ENCODE data around the gene OSBPL10.

The OSBPL10 gene

DNA sequence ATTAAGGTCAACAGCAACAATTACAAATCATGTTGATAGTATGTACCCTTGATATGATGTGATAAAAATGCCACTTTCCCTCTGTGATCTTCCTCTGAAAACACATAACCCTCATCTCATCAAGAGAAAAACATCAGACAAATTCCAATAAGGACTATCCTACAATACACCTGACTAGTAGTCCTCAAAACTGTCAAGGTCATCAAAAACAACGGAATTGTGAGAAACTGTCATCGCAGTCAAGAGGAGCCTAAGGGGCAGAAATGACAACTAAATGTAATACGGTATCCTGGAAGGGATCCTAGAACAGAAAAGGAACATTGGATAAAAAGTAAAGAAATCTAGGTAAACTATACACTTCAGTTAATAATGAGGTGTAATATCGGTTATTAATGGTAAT lies 59.2 kb downstream of the OSBPL10 start:
- DNase-seq (ENCODE audit: low read depth) = no peak

DNA sequence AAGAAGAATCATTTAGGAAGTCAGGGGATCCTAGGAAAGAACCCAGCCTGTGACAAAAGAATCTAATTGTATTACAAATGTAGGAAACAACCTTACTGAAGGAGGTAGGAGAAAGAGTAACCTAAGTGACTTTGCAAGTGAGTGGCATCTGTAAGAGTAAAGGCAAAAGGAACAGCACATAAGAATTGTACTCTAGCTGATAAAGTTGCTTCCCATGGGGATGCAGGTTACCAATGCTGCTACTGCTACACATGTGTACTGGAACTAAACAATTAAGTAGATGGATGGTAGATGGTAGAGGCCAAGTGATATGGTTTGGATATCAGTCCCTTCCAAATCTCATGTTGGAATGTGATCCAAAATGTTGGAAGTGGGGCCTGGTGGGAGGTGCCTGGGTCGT lies 60.8 kb downstream of the OSBPL10 start:
- no peak for DNase-seq (ENCODE audit: low read depth)

DNA sequence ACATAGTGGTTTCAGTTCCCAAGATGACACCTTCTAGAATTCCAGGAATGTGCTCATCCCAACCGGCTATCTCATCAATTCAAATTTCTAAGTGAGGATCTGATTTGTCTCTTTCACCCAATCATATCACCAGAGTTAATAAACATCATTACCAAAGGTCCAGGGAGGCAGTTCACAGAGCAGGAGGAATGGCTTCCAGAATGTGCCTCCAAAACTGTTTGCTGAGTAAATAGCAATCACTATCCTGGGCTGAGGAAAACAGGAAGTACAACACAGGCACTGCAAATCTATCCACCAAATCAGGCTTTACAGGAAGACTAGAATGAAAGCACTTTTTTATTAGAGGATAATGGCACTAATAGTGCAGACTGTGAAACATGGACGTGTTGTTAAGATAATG lies 61.5 kb downstream of the OSBPL10 start:
- no peak for DNase-seq (ENCODE audit: low read depth)

DNA sequence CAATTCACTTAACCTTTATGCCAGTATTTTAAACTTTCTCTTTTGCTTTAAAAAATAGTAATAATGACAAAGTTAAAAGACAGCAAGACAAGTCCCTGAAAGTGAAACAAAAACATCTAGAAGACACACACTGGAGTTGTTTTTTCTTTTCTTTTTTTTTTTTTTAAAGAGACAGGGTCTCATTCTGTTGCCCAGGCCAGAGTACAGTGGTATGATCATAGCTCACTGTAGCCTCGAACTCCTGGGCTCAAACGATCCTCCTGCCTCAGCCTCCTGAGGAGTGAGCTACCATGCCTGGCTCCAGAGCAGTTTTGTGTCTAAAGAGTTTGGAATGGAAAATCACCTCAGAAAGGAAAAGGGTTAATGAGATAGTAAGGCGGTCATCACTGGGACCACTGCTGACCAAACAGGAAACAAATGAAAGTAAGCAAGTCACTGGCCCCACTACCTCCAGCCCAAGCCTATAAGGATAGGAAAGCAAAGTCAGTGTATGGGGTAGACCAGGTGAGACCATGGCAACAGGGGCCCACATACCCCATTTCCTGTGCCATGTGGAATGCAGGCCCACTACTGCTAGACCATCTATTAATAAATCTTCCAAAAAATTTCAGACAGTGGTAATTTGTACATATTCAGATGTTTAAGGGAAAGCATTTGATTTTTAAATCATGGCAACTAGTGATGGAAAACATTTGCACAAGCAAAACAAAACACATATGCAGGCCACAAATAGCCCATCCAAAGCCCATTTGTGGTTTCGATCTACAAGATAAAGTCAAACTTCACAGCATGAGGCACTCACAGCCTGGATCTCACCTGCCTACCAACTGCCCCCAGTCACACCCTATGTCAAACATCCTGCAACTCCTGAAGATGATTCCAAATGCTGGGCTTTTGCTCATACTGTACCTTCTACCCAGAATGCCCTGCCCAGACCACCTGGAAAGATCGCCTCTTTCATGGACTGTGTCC lies 62.6 kb downstream of the OSBPL10 start:
- no peak for DNase-seq (ENCODE audit: low read depth)

DNA sequence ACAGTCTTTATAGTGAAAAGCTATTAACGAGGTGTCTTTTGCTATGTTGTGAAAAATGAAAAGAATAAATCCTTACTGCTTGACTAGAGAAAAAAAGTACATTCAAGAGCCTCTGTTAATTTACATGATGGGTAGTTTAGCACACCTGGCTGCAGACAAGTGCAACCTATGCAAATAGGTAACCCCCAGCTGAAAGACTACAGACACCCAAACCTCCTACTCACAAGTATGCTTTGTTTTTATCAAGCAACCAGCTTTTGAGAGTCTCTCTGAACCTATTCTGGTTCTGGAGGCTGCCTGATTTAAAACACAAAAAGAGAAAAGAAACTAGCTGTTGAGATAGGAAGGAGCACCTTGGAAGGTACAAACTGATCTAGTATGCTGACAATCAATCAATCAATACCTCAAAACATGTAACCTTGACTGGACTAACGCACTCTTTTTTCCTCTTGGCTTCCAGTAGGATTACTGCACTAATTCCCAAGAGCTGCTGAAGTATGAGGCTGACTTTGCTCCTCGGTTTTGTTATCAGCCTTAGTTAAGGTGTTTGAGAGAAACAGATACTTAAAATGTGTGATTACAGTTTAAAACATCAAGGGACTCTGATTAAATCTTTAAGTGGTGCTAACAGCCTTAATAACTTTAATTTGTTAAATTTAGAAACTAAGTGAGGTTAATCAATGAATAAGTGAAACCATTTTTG lies 63.6 kb downstream of the OSBPL10 start:
- DNase-seq (ENCODE audit: low read depth) = no peak

DNA sequence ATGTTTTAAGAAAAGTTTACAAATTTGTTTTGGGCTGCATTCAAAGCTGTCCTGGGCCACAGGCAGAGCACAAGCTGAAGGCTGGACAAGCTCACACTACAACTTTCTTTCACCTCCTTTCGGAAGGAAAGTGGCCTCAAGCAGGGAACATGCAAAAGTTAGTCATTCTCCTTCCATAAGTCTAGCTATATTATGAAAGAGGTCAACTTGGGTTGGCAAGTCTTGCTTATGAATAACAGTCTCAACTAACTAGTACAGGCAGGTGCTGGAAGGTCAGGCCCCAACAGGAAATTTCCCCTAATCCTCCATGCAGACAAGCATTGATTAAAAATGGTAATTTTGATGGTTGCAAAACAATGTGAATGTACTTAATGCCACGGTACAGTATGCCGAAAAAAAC lies 69.4 kb downstream of the OSBPL10 start:
- DNase-seq (ENCODE audit: low read depth) = no peak

DNA sequence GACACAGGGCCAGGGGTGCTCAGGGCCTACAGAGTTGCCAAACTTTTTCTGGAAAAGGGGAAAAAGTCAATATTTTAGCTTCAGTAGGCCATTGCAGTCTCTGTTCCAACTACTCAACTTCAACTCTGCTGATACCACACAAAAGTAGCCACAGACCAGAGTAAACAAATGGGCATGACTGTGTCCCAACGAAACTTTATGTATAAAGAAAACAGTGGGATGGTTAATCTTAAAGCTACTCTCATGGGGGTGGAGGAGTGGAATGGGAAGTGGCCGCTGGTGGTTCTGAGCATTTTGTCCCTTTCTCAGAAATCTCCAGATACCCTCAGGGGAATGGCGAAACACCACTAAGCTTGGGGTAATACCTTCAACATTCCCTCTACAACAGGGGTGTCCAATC lies 69.9 kb downstream of the OSBPL10 start:
- DNase-seq (ENCODE audit: low read depth) = no peak

DNA sequence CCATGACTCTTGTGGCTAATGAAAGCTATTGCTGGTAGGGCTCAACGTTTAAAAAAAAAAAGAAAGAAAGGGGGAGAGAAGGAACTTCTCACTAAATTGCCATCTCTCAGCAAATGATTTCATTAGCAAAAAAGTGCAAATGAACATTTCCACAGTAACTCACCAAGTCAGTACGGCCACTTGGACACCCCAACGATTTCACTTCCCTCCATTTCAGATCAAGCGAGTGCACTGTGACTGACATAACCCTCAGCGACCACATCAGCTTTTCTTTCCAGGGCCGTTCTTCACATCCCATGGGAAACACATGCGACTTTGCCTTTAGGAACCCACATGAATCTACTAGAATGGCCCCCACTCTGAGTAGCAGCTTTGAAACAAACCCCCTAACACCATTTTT lies 71.6 kb downstream of the OSBPL10 start:
- DNase-seq (ENCODE audit: low read depth) = no peak

DNA sequence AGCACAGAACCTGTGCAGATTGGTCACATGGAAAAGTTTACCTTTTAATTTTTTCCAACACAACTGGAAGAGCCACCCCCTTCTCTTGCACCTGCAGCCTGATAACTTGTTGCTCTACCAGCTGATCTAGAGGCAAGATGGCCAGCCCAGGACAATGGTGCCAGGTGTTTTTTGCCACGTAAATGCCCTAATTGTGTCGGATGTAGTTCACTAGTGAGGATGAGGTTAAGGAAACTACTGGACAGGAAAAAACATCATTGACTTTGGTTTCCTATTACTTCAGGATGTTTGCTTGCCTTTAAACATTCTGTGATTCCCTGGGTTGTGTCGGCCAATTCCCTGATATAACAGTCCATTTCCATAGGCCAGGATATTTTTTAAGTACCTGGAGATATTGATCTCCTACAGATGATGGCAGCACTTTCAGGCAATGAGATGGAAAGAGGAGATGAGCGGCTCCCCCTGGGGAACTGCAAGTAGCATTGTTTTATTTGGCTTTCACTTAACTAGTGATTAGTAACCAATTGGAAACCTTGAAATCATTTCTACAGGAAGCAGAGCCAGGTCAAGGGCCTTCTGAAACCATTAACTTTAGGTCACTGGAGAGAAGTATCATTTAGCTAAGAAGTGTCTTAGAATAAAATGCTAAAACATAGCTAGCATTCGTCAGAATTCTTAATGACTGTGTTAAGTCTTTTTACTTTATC lies 72.5 kb downstream of the OSBPL10 start:
- DNase-seq (ENCODE audit: low read depth) = no peak

DNA sequence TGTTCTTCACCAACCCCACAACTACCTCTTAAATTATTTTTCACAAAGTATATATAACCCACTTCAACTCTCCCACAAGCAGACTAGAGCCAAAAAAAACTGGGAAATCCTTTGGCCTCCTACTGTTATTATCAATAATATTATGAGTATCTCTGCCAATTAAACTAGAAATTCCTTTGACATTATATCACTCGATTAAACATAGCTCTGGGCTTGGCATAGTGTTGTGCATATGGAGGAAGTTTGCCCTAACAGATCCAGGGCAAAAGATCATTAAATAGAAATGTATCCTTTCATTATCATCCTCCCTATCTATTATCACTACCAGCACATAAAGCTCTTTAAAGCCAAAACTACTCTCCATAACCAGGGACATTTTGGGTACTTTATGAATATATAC lies 74.9 kb downstream of the OSBPL10 start:
- no peak for DNase-seq (ENCODE audit: low read depth)

DNA sequence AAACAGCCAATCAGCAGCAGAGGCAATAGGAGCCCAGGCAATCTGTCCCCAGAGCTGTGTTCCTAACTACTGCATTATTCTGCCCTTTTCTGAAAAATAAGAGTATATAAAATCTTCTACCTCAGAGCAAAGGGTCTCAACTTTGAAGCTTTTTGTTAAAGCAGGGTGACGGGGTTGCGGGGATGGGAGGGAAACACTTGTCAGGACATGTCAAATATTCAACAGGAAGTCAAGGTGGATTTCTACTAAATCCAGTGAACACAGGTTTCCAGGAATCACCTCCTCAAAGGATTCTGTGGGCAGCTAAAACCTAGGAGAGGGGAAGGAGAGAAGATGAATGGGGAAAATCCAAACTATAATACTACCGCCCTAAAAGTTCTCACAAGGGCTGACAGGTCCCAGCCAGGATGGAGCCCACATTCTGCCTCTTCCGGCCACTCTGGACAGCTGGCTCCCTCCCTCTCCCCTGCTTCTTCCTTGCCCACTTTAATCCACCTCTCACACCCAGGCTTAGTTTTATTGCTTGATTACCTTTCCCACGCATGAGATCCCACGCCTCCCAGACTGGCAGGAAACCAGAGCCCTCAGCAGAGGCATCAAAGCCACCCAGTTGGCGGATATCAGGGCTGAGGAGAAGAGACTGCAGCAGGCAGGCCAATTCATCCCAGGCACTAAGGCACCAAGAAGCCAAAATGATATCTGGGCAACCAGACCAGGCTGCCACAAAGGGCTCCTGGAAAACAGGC lies 77.2 kb downstream of the OSBPL10 start:
- no peak for DNase-seq (ENCODE audit: low read depth)

DNA sequence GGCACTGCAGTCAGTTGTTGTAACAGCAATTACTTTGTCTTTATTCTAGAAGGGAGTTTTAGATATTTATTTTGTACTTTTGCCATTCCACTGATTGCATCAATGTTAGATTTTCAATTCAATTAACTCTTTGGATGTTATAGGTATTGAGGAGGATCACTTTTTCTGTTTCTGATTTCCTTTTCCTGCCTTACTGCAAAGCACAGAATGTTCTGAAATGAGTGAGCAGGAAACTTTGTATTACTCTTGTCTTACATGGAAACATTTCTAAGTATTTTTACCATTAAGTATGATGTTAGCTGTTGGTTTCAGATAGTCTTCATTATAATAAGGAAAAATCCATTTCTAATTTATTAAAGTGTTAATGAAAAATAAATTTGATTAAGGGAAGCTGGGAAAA lies 80.5 kb downstream of the OSBPL10 start:
- DNase-seq (ENCODE audit: low read depth) = no peak

DNA sequence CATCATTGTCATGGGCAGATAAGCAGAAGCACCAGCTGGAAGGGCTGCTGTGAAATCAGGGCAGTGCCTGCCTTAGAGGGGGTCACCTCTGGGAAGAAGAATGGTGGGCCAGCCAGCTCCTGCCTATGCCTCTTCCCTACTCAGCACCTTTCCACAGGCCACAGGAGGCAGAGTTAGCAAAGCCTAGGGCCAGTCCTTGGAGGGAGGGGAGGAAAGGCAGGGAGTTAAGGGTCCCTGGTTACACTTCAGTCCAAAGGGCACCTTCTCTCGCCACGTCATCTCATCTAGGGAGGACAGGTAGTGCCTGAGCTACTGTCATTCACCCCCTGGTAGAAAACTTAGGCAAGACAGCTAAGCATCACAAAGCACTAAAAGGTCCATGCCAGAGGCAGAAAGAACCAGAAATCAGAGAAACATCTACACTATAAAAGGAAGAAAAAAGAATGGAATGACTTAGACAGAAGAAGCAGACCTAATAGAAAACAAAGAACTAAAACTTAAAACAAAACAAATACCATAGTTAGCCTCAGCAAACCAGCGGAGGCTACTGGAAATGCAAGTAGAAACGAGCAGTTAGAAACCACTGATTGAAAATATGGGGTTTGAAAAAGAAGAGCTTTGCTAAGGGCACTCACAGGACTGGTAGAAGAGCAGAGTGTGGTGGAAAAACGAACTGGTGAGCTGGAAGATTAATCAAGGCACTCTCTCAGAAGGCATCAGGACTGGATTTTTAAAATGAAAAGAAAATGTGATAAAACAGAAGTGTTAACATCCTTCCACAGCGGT lies 84.2 kb downstream of the OSBPL10 start:
- DNase-seq (ENCODE audit: low read depth) = no peak

DNA sequence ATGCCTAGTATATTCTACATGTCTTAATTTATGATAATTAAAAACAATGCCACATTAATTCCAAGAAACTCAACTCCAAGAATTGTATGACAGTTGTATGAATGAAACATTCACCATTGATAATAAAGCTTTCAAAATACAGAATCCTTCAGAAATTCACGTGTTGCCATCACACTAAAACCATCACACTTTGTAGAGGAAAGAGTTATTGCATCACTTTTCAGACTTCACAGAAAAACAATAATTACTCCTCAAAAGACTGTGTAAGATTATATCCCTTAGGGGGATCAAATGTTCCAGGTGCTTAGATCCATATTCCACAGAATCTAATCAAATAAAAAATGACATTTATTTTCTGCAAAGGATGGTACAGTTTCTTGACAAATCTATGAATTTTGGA lies 85.0 kb downstream of the OSBPL10 start:
- no peak for DNase-seq (ENCODE audit: low read depth)

DNA sequence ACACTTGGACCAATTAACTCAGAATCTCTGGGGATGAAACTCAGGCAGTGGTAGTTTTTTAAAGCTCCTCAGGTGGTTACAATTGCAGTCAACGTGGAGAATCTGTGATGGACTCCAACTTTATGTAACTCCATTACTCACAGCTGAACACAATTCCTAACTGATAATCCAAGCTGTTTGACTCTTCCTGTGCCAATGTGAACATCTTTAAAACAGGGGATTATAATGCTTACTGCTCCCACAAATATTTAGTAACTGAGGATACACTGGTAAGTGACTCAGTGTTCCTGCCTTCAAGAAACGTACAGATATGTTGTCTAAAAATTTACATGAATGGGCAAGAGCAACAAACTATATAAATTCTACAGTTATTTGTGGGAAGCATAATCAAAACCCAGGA lies 85.6 kb downstream of the OSBPL10 start:
- DNase-seq (ENCODE audit: low read depth) = no peak

DNA sequence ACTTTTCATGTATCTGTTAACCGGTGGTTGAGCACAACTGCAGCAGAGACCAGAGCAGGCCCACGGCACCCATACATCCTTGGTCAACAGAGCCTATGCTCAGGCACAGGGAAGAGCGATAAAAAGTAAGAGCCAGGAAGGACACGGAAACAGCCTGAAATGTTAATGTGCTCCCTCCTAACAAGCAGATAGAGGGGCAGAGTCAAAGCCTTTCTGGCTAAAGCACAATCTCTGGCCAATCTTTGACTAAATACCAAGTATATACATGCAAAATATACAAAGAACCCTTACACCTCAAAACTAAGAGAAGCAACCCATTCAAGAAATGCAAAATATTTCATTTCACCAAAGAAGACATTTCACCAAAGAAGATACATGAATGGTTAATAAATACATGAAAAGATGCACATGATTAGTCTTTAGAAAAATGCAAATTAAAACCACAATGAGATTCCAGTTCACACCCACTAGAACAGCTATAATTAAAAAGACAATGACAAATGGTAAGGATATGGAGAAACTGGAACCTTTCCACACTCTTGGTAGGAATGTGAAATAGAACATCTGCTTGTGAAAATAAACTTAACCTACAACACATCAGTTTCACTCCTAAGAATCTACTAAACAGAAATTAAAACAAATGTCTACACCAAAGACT lies 88.0 kb downstream of the OSBPL10 start:
- DNase-seq (ENCODE audit: low read depth) = no peak

DNA sequence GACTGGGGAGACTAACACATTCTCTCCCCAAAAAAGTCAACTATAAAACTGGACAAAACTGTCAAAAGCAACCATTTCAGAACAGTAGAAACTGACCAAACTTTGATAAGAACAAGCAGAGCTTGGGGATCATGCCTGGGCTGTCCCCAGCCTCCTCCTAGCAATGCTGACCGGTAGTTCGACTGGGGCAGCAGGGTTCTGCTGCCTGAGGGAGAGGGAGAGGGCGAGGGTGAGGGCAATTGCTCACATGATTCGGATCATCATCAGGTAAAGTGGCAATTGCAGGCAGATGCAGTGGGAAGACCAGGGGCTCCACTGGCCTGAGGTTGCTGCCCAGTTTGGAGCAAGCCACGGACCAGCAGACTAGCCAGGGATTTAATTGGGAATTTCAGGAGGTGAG lies 88.6 kb downstream of the OSBPL10 start:
- no peak for DNase-seq (ENCODE audit: low read depth)

DNA sequence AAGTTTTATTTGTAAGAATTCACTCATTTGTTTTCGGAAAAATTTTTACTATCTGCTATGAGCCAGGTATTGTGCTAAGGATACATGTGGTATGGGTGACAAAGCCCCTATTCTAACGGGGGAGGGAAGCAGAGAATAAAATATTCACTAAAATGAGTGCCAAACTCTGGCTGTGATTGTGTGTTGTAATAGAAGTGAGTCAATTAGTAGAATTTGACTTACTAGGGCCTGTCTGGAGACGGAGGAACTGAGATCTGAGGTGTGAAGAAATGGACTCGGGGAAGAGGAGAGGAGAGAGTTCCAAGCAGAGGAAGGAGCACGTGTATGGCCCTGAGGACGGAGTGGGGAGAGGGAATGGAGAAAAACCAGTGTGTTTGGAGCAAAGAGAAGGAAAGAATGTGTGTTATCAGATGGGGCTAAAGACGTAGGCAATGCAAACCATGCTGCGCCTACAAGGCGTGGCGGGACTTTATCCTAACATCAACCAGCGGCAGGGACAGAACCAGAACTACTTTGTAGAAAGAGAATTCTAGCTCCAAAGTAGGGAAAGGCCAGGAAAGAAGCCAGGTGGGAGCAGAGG lies 89.1 kb downstream of the OSBPL10 start:
- no peak for DNase-seq (ENCODE audit: low read depth)

DNA sequence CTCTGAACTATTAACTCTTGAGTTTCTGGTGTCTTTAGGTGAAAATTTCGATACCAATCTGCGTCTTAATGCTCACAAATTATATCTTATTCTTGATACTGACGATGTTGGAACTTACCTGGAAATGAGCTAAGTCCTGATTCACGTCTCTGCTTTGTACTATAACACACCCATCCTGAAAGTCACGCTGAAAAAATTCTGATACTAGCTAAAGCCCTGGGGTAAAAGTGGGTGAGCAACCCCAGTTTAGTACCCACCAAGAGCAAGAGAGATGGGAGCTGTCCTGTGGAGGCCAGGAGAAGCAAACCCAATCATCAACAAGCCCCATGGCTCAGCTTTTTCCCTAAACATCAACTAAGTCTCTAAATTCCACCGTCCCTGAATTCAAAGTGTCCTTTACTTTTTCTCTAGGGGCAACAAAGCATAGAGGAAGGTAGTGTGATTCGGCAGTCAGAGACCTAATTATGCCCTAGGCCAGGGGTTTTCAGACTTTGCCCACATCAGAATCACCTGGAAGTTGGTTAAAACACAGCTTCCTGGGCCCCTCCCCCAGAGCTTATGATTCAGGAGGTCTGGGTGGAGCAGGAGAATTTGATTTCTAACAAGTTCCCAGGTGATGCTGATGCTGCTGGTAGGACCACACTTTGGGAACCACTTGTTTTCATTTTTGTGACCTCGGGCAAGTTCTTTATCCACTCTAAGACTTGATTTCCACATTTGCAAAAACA lies 90.2 kb downstream of the OSBPL10 start:
- no peak for DNase-seq (ENCODE audit: low read depth)

DNA sequence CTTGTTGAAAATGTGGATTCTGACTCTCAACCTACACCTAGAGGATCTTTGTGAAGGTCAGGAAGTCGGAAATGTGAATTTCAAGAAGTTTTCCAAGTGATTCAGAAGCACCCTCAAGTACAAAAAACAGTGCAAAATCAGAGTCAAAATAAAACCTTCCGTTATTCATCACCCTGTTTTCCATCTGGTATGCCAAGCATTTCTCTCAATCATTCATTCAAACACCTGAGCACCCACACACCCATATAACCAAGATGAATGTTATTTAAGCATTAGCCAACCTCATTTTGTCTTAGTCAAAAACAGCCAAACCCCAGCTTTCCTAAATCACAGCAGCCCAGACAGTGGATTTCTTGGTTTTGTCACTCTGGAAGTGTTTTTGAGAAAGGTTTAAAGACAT lies 91.1 kb downstream of the OSBPL10 start:
- DNase-seq (ENCODE audit: low read depth) = no peak
